Psoas muscle (tissue), 8 donors: ENCODE data around the gene ELAVL2. TPM values are rescaled to one million over a fixed set of nuclear protein-coding genes. Genes with fewer than 3 reads are reported as not detected.

ENCODE experiments used
- ATAC-seq, 4 donors: fragments of 200-7000 bp; cut with Tn5 transposase; one replicate each; pipeline ENCODE4 v1.9.1; 2020; ENCODE audit warnings: moderate library complexity in 3 of 4, mild to moderate bottlenecking in 2 of 4
- DNase-seq, 2 donors: peaks; one replicate each; pipeline ENCODE4 v3.0.0-alpha.2; 2020
- H3K27ac ChIP-seq: fragments of 200-600 bp; one replicate; pipeline ENCODE4 v1.8.0; 2022
- H3K27me3 ChIP-seq, 3 donors: fragments of 200-600 bp in 1 of 3; one replicate each; pipeline versions ENCODE4 v1.6.1 to v1.8.0; 2013 to 2022; ENCODE audit warnings: low read length in 2 of 3, mild to moderate bottlenecking in 2 of 3, moderate library complexity in 1 of 3; ENCODE audit not compliant: insufficient read depth in 3 of 3
- H3K36me3 ChIP-seq, 2 donors: fragments of 200-600 bp in 1 of 2; one replicate each; pipeline versions ENCODE4 v1.6.1 to v1.8.0; 2013 to 2022; ENCODE audit warnings: low read depth in 1 of 2, mild to moderate bottlenecking in 1 of 2, moderate library complexity in 1 of 2; ENCODE audit not compliant: insufficient read depth in 1 of 2
- H3K4me1 ChIP-seq: fragments of 200-600 bp; one replicate; pipeline ENCODE4 v1.8.0; 2022
- H3K4me3 ChIP-seq: fragments of 200-600 bp; one replicate; pipeline ENCODE4 v1.8.0; 2022; ENCODE audit warnings: mild to moderate bottlenecking
- H3K9me3 ChIP-seq: fragments of 200-600 bp; one replicate; pipeline ENCODE4 v1.8.0; 2022
- CTCF ChIP-seq: fragments of 200-600 bp; IDR thresholded peaks from one replicate; pipeline ENCODE4 v1.8.0; 2022; ENCODE audit warnings: antibody characterized with exemption
- WGBS, 3 donors: extraction: QIAGEN DNeasy Blood & Tissue Kit; methylation state at CpG; one replicate each; pipeline versions ENCODE4 v1.1.6 to v1.1.7; 2013; 5-methylcytosine and 5-hydroxymethylcytosine counted together
- intact Hi-C, 2 donors: fragments of 100-400 bp; cut with DNase I; formaldehyde crosslinking; loops; one replicate each; pipeline versions ENCODE4 v1.11.0 to v1.14.2; 2022
- polyA plus RNA-seq, 3 donors: library from polyadenylated mRNA; stranded (reverse); fragments of 200-250 nt; gene quantifications; one replicate each; pipeline ENCODE4 v1.2.3, GENCODE V29; 2013
- total RNA-seq, 4 donors: library from RNA; stranded (reverse); fragmentation: NEBNext Ultra II Directional in 2 of 4; extraction: Animal tissue kit (Norgen Biotek cat#: 25700) in 2 of 4; gene quantifications; one replicate each; pipeline versions ENCODE4 v1.2.1 to v1.2.4, GENCODE V29; 2021 to 2023
- donor health status: healthy with polysubstance abuse.
- donor health status: DM: no; HTN: no; CAD: no; lungs with moderate emphysema.
- donor health status: Bipolar disorder and iron deficiency.
- donor health status: healthy.
- donor health status: DM: yes; HTN: yes; CAD: no.
- donor health status: DM: no; HTN: no; CAD: no.
- donor health status: DM: no; HTN: no; CAD: no.
- donor health status: DM: yes; HTN: yes; CAD: no.

ELAVL2 gene
- total and polyA plus RNA-seq, 7 donors, result 0.03 to 0.32 (median 0.04) TPM; not detected in 4

- no peaks in the 10 kb centered on the region for H3K9me3 ChIP-seq
- DNase-seq (no peak), ATAC-seq (no peak)
- no peaks in the 10 kb centered on the region for H3K36me3 ChIP-seq
- peaks cover 5 to 94% (median 37%) of the 10 kb centered on the region in 3 donors for H3K27me3 ChIP-seq
- H3K4me3 ChIP-seq, result peak overlapping the region; percentile 65
- no peak for TF ChIP-seq CTCF
- intact Hi-C loops, result loop anchor here in 1 of 2 donors (10.0 kb wide), 1 partner anchor 241 kb away; no protein-coding TSS in a partner anchor
- WGBS, 3 donors, result 0 to 1% (median 0%) methylated on average over 12 of the region's 12 CpGs
- H3K27ac ChIP-seq, result no peak overlapping the region
- no peaks in the 10 kb centered on the region for H3K4me1 ChIP-seq
These were observed 340 bp downstream of the ELAVL2 start for GRCh38 chr9:23825700-23826099.

GRCh38 chr9:23824830-23825591 lies 1.0 kb downstream of the ELAVL2 start:
- no peaks in the 10 kb centered on the region for H3K36me3 ChIP-seq
- peaks cover 5 to 97% (median 39%) of the 10 kb centered on the region in 3 donors for H3K27me3 ChIP-seq
- H3K4me1 ChIP-seq, result no peaks in the 10 kb centered on the region
- ATAC-seq (peak in 1 of 4 donors; percentile 11), DNase-seq (peak in 1 of 2 donors; percentile 31)
- peak overlapping the region; percentile 65 for H3K4me3 ChIP-seq
- no peaks in the 10 kb centered on the region for H3K9me3 ChIP-seq
- no peak overlapping the region for H3K27ac ChIP-seq
- TF ChIP-seq CTCF, result no peak
- intact Hi-C loops, result loop anchor here in 1 of 2 donors (10.0 kb wide), 1 partner anchor 240 kb away; no protein-coding TSS in a partner anchor
- WGBS, 3 donors, result 0 to 2% (median 2%) methylated on average over 25 of the region's 25 CpGs

- no peak for TF ChIP-seq CTCF
- Histone ChIP-seq H3K27ac (no peak overlapping the region), H3K4me1 (no peaks in the 10 kb centered on the region), H3K36me3 (no peaks in the 10 kb centered on the region), H3K4me3 (peak overlapping the region; percentile 65), H3K9me3 (no peaks in the 10 kb centered on the region), H3K27me3 (peaks cover 5 to 98% (median 36%) of the 10 kb centered on the region in 3 donors)
- ATAC-seq (no peak), DNase-seq (peak in 1 of 2 donors; percentile 39)
- intact Hi-C loops, result loop anchor here in 1 of 2 donors (10.0 kb wide), 1 partner anchor 239 kb away; no protein-coding TSS in a partner anchor
- WGBS, 3 donors, result 4 to 7% (median 6%) methylated on average over 35 to 36 of the region's 36 CpGs
These were observed 1.8 kb downstream of the ELAVL2 start for GRCh38 chr9:23823986-23824829.

- ATAC-seq (no peak), DNase-seq (no peak)
- no peak overlapping the region for H3K4me3 ChIP-seq
- H3K27ac ChIP-seq, result no peak overlapping the region
- H3K27me3 ChIP-seq, result peaks cover 11 to 98% (median 36%) of the 10 kb centered on the region in 3 donors
- no peaks in the 10 kb centered on the region for H3K36me3 ChIP-seq
- no peaks in the 10 kb centered on the region for H3K9me3 ChIP-seq
- TF ChIP-seq CTCF, result no peak
- no peaks in the 10 kb centered on the region for H3K4me1 ChIP-seq
- 63 to 68% (median 63%) methylated on average over 11 of the region's 11 CpGs for WGBS, 3 donors
- intact Hi-C loops, result loop anchor here in 1 of 2 donors (10.0 kb wide), 1 partner anchor 238 kb away; no protein-coding TSS in a partner anchor
These were observed 2.8 kb downstream of the ELAVL2 start for GRCh38 chr9:23823269-23823668.
